NCI-H2107 treated with DMSO at 0.1 percent for 48 hours (cell line): ENCODE results near the gene SMAD2.
A peak's percentile ranks its signal among the peaks of the same experiment; 100 is the strongest.

Source experiments
- DNase-seq: peaks from one replicate; lab custom pipeline; 2025; ENCODE audit not compliant: unreplicated experiment; lab: John Stamatoyannopoulos, UW

The SMAD2 gene

DNA sequence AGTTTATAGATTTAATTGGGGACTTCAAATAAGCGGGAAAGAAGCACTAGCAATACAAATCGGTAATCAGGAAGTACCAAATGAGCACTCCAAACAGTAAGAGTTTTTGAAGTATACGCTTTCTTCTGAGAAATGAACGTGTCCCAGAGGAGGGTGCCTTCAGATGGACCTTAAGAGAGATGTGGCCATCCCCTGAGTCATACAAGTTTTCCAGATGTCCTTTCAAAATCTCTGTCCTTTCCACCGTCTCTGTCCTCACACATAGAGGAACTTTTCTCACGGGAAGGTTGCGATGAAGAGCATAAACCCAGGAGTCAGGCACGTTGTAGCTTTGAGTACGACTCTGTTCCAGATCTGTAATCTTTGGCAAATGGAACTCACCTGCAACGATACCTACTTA, 1.7 kb upstream of the SMAD2 start:
- DNase-seq: no peak

DNA sequence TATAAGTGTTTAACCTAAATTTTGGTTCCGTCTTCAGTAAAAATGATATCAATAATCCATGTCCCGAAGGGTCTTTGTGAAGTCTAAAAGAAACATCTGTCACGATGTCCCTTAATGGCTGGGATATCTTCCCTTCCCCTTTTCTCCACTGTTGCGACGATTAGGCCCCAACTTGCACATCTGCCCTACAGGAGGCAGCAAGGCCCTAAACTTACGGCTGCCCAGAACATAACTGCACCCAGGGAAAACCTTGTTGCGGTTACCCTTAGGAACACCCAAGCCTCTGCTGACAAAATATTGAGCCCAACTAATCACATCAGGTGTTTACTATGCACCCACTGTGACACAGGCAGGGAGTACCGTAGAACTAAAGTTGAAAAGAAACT, 1.3 kb upstream of the SMAD2 start:
- DNase-seq: peak; percentile 17

DNA sequence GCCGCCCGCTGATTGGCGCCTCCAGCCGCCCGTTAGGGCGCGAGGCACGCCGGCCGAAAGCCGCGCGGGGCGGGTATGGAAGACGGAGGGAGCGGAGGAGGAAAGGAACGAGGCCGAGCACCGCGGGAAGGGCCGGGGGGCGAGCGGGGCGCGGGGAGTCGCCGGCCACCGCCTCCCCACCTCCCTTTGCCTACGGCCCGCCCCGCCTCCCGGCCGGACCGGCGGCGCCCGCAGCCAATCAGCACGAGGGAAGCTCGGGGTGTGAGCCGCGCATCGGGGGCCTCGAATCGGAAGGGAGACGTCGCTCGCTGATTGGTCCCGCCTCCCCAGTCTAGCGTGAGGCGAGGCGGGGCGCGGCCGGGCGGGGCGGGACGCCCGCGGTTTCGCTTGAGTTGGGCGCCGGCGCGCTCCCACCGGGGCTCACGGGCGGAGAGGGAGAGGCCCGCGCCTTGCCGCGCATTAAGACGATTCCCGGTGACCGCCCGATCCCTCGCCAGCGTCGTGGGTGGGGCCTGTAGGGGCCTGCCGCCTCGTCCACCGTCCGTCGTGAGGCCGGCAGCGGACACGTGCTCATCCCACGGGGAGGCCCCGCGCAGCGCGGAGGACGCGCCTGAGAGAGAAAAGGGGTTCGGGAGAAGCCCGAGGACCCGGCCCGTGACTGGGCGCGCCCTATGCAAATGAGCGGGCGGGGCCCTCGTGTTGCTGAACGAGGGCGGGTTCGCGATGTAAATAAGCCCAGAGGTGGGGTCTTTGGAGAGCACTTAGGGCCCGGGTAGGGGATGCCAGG, 665 bp upstream of the SMAD2 start:
- DNase-seq: peak; percentile 80

DNA sequence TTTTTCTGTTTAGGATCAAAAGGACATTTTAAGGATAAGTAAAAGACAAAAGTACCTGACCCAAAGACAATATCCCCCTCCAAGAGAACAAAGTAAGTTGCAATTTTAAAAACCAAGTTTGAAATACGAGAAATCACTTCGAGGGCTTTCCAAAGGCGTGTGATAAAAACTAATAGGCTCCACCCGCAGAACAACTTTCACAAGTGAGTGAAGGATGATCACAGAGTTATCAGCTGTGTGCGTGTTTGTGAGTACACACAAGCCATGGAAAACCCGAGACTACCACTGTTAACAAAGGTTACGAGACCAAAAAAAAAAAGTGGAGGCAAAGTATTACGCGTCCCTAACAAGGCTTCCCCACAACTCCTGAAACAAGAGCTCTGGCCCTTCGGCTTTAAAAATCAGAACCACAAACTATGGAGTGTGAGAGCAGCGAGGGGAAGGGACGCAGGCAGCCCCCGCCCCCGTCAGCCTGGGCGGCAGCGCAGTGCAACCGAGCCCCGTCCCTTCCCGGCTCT, 719 bp downstream of the SMAD2 start:
- DNase-seq: peak; percentile 39

DNA sequence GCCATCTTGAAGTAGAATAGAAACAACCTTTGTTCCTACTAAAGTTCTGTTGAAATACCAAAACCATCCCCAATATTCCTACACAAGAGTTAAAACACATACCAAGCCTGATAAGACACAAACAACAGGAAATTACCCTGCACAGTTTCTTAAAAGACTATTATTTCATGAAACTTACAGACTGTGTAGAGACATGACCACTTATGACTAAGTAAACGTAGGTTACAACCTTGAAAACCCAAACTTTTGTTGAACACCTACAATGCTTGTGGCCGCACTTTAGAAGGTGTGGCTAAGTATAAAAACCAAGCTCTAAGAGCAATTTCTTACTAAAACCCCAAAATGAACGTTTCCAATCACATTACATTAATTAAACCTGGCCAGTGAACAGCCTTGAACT, 2.0 kb downstream of the SMAD2 start:
- DNase-seq: no peak

DNA sequence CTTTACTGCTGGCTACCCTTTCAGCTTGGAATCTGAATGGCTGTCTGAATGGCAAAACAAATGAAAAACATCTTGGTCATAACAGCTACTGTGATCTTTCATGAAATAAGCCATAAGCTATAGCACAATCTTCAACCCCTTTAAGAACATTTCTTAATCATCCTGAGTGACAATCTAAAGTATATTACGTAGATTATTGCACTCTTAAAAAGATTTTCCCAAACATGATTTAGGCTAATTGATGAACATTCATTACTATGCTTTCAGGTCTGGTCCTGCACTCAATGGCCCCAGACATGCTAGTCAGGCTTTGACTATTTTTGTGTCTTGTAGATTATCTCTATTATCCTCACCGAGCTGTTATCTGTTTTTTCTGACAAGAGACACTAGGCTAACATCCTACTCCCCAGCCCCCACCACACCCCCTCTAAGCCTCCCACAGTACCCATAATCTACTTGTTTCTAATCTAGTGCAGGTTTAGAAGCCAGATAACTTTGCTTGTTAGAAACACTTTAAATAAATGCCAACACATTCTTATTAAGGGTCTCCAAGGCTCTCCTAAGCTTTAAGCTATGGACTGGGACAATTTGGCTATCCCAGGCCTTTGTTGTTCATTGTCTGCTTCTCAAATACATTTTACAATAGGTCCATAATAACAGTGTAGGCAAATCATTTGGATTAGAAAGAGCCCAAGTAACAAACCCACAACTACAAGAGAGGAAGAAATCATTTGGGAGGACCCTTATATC, 4.2 kb downstream of the SMAD2 start:
- DNase-seq: no peak

DNA sequence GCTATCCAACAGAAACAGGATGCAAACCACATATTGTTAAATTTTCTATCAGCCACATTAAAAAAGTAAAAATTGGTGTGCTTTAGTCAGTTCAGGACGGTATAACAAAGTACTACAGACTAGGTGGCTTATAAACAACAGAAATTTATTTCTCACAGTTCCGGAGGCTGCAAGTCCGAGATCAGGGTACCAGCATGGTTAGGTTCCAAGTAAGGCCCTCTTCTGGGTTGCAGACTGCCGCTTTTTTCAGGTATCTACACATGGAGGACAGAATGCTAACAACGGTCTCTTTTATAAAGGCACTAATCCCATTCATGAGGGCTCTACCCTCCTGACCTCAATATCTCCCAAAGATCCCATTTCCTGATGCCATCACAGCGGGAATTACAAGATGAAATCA, 10.5 kb downstream of the SMAD2 start:
- no peak for DNase-seq

DNA sequence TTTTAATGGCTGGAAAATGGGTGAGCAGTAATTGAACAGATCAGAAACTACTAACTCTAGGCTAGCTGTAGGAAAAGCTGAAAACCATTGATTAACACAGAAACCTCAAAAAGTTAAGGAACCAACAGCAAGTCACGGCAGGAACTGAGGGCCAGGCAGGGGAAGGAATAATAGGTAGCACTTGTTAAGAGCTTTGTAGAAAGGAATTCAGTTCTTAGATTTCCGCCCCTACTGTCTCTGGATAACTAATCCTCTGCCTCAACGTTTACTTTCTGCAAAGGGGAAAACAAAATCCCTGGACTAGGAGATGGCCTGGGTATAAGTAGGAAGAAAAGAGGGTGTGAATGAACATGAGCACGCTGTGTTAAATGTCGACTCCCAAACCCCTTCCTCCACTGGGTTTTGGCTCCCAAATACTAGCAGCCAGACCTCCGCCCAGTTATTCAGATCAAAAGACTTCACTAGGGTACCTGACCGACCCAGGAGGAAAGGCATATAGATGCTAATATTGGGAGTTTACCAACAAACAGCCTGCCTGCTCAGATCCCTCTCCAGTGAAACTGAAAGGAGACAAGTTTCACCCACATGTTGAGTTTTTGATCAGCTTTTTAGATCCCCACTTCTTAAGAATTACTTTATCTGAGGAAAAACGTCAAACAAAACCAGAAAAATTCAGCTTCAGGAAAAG, 12.4 kb downstream of the SMAD2 start:
- no peak for DNase-seq

DNA sequence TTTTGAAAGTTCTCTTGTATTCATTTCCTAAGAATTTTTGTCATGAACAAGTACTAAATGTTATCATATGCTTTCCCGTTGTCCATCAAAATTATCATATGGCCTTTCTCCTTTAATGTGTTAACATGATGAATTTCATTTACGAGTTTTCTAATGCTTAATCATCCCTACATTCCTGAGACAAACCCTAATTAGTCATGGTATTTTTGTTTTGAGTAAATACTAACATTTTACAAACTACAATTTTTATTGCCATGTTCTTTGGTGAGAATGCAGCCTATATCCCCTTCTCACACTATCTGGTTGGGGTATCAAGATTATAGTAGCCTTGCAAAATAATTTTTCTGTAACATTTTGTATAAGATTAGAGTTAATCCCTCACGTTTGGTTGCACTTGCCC, 14.5 kb downstream of the SMAD2 start:
- no peak for DNase-seq

DNA sequence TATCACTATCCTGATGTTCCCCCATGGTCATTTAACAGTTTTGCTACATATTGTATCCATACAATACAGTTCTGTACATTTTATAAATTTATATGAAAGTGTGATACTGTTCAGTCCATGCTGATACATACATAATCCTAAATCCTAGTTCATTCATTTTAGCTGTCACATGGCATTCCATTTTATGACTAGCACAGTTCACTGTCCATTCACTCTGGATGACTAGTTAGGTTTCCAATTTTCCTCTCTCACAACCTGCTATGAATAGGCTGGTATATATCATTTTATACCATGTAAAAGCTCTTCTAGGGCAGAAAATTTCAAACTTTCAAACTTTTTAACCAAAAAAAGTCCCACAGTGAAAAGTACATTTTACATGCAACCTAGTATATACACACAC, 15.2 kb downstream of the SMAD2 start:
- DNase-seq: no peak

DNA sequence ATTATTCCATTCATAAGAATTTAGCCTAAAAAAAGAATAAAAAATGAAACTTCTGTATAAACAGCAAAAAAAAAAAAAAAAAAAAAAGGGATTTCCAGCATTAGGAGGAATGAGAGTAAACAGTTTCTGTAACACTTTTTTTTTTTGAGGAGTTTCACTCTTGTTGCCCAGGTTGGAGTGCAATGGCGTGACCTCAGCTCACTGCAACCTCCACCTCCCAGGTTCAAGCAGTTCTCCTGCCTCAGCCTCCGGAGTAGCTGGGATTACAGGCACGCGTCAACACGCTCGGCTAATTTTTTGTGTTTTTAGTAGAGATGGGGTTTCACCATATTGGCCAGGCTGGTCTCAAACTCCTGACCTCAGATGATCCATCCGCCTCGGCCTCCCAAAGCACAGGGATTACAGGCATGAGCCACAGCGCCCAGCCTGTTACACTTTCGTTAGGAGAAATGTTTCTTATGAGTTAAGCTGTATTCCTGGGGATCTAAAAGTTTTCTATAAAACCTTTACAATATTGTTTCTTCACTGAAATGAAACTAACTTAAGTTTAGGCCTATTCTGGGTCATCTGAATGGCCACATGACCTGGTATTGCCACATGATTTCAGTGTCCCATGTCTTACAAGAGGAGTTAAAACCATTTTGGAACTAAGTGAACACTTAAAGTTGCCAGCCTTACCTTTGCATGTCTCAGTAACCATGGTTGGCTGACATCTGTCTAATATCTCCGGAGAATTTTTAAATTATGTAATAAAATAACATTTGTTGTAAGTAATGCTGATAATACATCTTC, 17.5 kb downstream of the SMAD2 start:
- no peak for DNase-seq

DNA sequence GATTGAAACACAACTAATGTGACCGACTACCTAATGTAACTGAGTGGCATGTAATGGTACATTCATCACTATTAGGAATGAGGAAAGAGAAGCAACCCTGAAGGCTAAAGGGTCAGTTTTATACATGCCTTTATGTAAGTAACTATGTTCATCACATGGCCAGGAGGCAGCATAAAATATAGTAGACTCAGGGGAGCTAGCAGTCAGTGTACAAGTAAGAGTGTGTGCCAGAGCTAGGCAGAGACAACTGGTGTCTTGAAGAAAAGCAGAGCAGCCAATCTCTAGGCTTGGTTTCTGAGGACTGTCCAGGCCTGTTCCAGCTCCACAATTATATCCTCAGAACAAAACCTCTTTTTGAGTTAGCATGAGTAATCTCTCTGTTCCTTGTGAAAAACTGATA, 18.1 kb downstream of the SMAD2 start:
- DNase-seq: no peak

DNA sequence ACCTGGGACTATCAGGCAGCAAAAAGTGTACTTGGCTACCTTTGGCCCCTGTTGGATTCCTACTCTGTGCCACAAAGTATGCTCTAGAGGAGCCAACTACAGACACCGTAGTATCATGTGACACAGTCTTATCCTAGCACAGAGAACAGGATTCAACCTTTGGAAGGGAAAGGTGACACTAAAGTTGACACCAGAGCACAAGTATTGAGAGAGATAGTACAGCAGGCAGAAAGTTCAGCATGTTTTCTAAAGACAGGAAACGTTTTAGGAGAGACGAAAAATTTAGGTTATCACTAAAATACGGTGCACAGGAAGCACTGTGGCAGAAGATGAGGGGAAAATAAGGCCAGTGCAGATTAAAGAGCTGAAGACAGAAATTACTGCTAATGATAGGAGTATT, 18.6 kb downstream of the SMAD2 start:
- DNase-seq: no peak

DNA sequence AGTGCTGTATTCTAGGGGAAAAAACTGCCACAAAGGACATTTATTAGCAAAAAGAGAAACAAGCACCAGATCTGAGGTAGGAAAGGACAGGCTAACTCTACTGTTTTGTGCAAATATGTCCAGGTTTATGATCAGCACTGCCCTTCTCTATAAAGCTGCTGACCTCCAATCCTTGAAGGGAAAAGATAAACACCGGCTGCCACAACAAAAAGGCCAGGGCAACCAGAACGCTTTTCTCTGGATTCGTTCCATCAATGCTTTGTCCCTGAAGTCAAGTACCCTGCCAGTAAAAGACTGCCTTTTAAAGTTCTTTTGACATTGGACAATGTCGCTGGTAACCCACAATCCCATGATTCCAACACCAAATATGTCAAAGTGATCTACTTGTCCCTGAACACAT, 21.0 kb downstream of the SMAD2 start:
- DNase-seq: no peak

DNA sequence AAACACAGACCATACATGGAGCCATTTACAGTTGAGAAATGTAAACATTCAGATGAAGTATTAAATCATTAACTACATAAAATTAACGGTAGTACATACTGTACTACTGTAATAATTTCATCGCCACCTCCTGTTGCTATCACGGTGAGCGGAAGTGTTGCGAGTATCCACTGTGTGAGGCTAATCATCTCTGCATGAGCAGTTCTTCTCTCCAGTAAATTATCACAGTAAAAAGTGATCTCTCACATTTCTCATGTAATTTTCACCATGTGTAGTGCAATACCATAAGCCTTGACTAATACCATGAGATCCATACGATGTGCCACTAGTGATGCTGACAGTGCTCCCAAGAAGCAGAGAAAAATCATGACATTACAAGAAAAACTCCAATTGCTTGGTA, 21.9 kb downstream of the SMAD2 start:
- DNase-seq: no peak

DNA sequence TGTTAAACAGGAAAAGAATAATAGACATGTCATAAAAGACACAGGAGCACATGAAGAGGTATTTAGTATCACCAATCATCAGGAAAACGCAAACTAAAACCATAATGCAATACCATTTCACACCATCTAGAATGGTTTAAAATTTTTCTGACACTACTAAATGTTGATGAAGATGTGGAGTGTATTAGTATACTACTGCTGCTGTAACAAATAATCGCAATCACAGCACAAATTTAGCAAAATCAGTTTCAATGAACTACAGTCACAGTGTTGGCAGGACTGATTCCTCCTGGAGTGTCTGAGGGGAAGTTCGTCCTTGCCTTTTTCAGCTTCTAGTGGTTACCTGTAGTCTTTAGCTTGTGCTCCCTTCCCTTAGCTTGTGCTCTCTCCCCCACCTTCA, 24.1 kb downstream of the SMAD2 start:
- no peak for DNase-seq

DNA sequence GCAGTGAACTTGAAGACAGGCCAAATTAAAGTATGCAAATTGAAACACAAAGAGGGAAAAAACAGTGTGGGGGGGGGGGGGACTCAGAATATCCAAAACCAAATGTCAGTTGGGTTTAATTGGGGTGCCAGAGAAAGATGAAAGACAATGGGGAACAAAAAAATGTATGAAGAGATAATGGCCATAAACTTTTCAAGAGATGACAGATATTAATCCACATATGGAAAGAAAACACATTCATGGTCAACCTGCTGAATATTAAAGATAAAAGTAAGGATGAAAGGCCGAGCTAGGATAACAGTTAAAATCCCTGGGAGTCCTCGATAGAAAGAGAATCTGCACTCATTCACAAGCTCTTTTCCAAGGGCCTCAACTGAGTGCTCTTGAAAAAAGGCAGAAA, 26.6 kb downstream of the SMAD2 start:
- DNase-seq: no peak

DNA sequence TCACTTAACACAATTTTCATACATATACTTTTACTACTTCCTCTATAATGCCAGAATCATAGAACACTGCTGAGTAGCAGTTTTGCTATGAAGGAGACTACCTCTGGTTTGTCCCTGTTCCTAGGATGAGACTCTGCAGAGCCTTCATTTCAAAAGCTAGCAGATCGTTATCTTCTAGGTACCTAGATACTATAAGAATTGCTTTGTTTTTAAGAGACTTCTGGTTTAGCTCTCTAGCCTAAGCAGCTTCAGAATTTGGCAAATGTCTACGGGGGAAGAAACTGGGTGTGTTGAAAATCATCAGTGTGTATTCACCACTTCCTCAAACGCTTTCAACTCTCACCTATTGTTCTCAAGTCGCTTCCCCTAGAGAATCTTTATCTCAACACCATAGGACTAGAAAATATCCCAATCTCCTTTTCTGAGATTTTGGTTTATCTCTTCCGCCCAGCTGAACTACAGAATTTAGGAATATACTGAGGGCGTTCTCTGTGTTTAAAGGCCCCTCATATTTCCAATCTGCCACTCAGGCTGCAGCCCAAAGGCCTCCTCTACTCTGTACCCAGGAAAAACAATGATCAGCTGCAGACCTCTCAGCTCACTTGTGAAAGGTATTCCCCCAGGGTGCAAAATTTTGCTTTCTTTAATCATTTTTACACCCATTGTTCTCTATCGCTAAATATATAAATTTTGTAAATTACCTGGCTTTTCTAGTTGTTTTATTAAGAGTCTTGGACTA, 28.7 kb downstream of the SMAD2 start:
- no peak for DNase-seq

DNA sequence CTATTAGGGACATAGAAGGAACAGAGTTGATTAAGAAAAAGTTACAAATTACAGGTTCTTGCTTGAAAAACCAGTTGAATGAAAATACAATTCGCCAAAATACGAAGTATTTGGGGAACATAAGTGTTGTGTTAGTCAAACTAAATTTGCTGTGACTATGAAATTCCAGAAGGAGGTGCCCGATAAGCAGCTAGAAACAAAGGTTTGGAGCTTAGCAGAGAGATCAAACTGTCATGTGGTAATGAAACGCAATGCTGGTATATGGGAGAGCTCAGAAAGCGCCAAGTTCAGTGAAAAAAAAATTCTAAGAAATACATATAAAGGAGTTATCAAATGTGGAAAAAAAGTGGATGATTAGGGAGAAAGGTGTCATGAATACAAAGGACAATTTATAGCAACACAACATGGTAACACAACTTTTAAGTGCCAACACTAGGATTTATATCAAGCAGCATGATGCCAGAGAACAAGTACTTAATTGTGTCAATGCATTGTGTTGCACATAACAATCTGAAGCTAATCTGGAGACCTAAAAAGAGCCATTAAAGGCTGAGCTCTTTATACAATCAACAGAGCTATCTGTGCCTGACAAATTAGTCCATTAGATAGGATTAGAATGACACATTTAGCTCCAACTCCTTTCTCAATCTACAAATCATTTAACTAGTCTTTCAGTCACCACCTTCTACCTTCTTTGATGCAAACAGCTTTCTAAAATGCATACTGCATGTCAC, 31.2 kb downstream of the SMAD2 start:
- DNase-seq: no peak

DNA sequence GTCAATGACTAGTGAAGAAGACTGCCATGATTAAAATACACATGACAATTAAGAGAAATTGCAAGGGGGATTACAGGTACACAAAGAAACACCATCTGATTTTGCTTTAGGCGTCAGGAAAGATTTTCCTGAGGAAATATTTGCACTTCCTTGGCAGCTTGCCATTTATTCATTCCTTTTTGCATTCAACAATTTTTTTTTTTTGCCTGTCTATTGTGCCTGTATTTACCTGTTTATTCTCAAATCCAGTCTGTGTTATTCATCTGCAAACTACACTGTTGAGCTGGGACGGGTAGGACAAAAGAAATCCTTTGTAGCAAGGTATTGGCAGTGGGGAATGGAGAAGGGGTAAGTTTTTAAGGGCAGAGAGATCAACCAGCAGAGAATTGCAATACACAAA, 31.8 kb downstream of the SMAD2 start:
- no peak for DNase-seq
